Keratinocyte (primary cell): ENCODE measurements around the gene RGSL1. TPM values are rescaled to one million over a fixed set of nuclear protein-coding genes. Genes with fewer than 3 reads are reported as not detected.

Experiments
- DNase-seq: peaks from one replicate; pipeline ENCODE4 v3.0.0-alpha.2; 2011; ENCODE audit warnings: low read depth, missing footprints, low spot score
- FAIRE-seq: peaks from 2 replicates; lab custom pipeline; 2011; peaks lifted over from hg19 to GRCh38; lab: Jason Lieb, UNC
- H2AFZ ChIP-seq: 2 replicates; pipeline ENCODE4 v1.6.0; 2012; ENCODE audit warnings: low read length, control low read depth, inconsistent platforms; ENCODE audit not compliant: control insufficient read depth
- H3K27ac ChIP-seq: 2 replicates; pipeline ENCODE4 v1.5.1; 2011; ENCODE audit warnings: low read length; ENCODE audit not compliant: control insufficient read depth, insufficient read depth
- H3K27me3 ChIP-seq: 3 replicates; pipeline ENCODE4 v1.6.0; 2011; ENCODE audit warnings: low read length; ENCODE audit not compliant: control insufficient read depth, insufficient read depth; ENCODE audit errors: extremely low read depth
- H3K36me3 ChIP-seq, 2 experiments: 2 replicates in 1 of 2; 3 replicates in 1 of 2; pipeline ENCODE4 v1.5.1; 2011; ENCODE audit warnings: low read length in 2 of 2, mild to moderate bottlenecking in 1 of 2; ENCODE audit not compliant: control insufficient read depth in 2 of 2, insufficient read depth in 2 of 2; ENCODE audit errors: extremely low read depth in 1 of 2
- H3K4me1 ChIP-seq: 3 replicates; pipeline ENCODE4 v1.5.1; 2011; ENCODE audit warnings: low read length; ENCODE audit not compliant: control insufficient read depth, insufficient read depth; ENCODE audit errors: extremely low read depth
- H3K4me2 ChIP-seq: 3 replicates; pipeline ENCODE4 v1.6.0; 2011; ENCODE audit warnings: low read depth, low read length; ENCODE audit not compliant: control insufficient read depth, insufficient read depth; ENCODE audit errors: extremely low read depth
- H3K4me3 ChIP-seq, 3 experiments: fragments of 200-600 bp in 1 of 3; sonication (generic) in 1 of 3; 2 replicates in 2 of 3; 3 replicates in 1 of 3; pipeline ENCODE4 v1.5.1; 2011 to 2016; ENCODE audit warnings: low read length in 3 of 3, mild to moderate bottlenecking in 3 of 3, control low read depth in 2 of 3, inconsistent platforms in 1 of 3, low read depth in 1 of 3, mixed read lengths in 1 of 3, mixed run types in 1 of 3, moderate library complexity in 1 of 3; ENCODE audit not compliant: control insufficient read depth in 2 of 3, insufficient read depth in 2 of 3; ENCODE audit errors: extremely low read depth in 1 of 3
- H3K79me2 ChIP-seq: 2 replicates; pipeline ENCODE4 v1.6.0; 2012; ENCODE audit warnings: low read length; ENCODE audit not compliant: control insufficient read depth, insufficient read depth
- H3K9ac ChIP-seq: 3 replicates; pipeline ENCODE4 v1.6.0; 2011; ENCODE audit warnings: low read length; ENCODE audit not compliant: control insufficient read depth, insufficient read depth; ENCODE audit errors: extremely low read depth
- H3K9me1 ChIP-seq: 3 replicates; pipeline ENCODE4 v1.6.0; 2011; ENCODE audit warnings: low read length; ENCODE audit not compliant: control insufficient read depth, insufficient read depth; ENCODE audit errors: extremely low read depth
- H3K9me3 ChIP-seq: 2 replicates; pipeline ENCODE4 v1.5.1; 2012; ENCODE audit warnings: low read depth, low read length; ENCODE audit not compliant: control insufficient read depth
- H4K20me1 ChIP-seq: 3 replicates; pipeline ENCODE4 v1.6.0; 2011; ENCODE audit warnings: low read length; ENCODE audit not compliant: control insufficient read depth, insufficient read depth; ENCODE audit errors: extremely low read depth
- EZH2 ChIP-seq: IDR thresholded peaks from one replicate; pipeline ENCODE4 v1.6.1; 2012; ENCODE audit warnings: inconsistent platforms, mild to moderate bottlenecking, low read length, moderate library complexity
- dilution Hi-C: fragments of 300-500 bp; cut with MboI; formaldehyde crosslinking; loops from one replicate; pipeline ENCODE4 v1.7.0; 2020; ENCODE audit warnings: low sequenced_read_pairs; ENCODE audit not compliant: extremely low pct_ligation_motif_present
- polyA plus RNA-seq, 5 experiments: library from polyadenylated mRNA; depleted of rRNA in 3 of 5; stranded (reverse) in 3 of 5; stranded (forward) in 1 of 5; unstranded in 1 of 5; fragments of >200 nt; gene quantifications; 1 replicate in 1 of 5; 2 replicates in 3 of 5; 3 replicates in 1 of 5; pipeline versions ENCODE4 v1.2.1 to v1.2.3, GENCODE V29; 2011 to 2012; ENCODE audit warnings: missing spikeins in 2 of 5, low read depth in 1 of 5, low replicate concordance in 1 of 5
- TF ChIP-seq, protein P1 (sequence below), 3 experiments: IDR thresholded peaks in 1 of 3; conservative IDR thresholded peaks in 1 of 3; optimal IDR thresholded peaks in 1 of 3; 2 replicates in 2 of 3; 3 replicates in 1 of 3; pipeline versions ENCODE3 to v1.5.1; 2011; ENCODE audit warnings: low read length in 3 of 3, mild to moderate bottlenecking in 3 of 3, moderate library complexity in 2 of 3, control low read depth in 1 of 3, inconsistent platforms in 1 of 3; ENCODE audit not compliant: insufficient read depth in 2 of 3; ENCODE audit errors: extremely low read depth in 1 of 3

The RGSL1 gene
- polyA plus RNA-seq, 1 donor (not counting 4 experiments of a cell fraction or from before 2014, with no cell fraction given), result not detected

GRCh38 chr1:182447660-182448059 is 2.3 kb upstream of the RGSL1 start:
- Histone ChIP-seq H3K9ac (no peak overlapping the region), H3K4me3 (no peak overlapping the region), H3K79me2 (no peaks in the 10 kb centered on the region), H3K4me2 (no peak overlapping the region), H3K27me3 (no peaks in the 10 kb centered on the region), H3K9me3 (no peaks in the 10 kb centered on the region), H4K20me1 (no peaks in the 10 kb centered on the region), H3K36me3 (no peaks in the 10 kb centered on the region), H3K9me1 (no peaks in the 10 kb centered on the region), H3K27ac (no peak overlapping the region), H3K4me1 (no peaks in the 10 kb centered on the region), H2AFZ (no peak overlapping the region)
- dilution Hi-C loops, result loop anchor here (25.0 kb wide), 1 partner anchor 140 kb away; the partner anchor contains the start of gene RNASEL
- FAIRE-seq, result no peak
- TF ChIP-seq, protein P1, sequence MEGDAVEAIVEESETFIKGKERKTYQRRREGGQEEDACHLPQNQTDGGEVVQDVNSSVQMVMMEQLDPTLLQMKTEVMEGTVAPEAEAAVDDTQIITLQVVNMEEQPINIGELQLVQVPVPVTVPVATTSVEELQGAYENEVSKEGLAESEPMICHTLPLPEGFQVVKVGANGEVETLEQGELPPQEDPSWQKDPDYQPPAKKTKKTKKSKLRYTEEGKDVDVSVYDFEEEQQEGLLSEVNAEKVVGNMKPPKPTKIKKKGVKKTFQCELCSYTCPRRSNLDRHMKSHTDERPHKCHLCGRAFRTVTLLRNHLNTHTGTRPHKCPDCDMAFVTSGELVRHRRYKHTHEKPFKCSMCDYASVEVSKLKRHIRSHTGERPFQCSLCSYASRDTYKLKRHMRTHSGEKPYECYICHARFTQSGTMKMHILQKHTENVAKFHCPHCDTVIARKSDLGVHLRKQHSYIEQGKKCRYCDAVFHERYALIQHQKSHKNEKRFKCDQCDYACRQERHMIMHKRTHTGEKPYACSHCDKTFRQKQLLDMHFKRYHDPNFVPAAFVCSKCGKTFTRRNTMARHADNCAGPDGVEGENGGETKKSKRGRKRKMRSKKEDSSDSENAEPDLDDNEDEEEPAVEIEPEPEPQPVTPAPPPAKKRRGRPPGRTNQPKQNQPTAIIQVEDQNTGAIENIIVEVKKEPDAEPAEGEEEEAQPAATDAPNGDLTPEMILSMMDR (optimal IDR thresholded peaks at IDR 0.05 in 1 of 3, IDR thresholded peaks at IDR 0.05 in 1 of 3, conservative IDR thresholded peaks at IDR 0.05 in 1 of 3; ENCODE audit: extremely low read depth in 1 of 3, insufficient read depth in 2 of 3, low read length in 3 of 3), result no peak
- no peak for TF ChIP-seq EZH2
- DNase-seq, result no peak

GRCh38 chr1:182453631-182454030 is 3.7 kb downstream of the RGSL1 start:
- H3K4me2 ChIP-seq, result no peak overlapping the region
- no peak overlapping the region for H2AFZ ChIP-seq
- dilution Hi-C loops, result no loop called here
- H4K20me1 ChIP-seq, result no peaks in the 10 kb centered on the region
- DNase-seq, result no peak
- H3K27me3 ChIP-seq, result no peaks in the 10 kb centered on the region
- H3K9ac ChIP-seq, result no peak overlapping the region
- no peak for FAIRE-seq
- no peaks in the 10 kb centered on the region for H3K4me1 ChIP-seq
- H3K79me2 ChIP-seq, result no peaks in the 10 kb centered on the region
- H3K9me3 ChIP-seq, result no peaks in the 10 kb centered on the region
- H3K4me3 ChIP-seq, result no peak overlapping the region
- no peaks in the 10 kb centered on the region for H3K36me3 ChIP-seq
- TF ChIP-seq EZH2, result no peak
- TF ChIP-seq, protein P1 (optimal IDR thresholded peaks at IDR 0.05 in 1 of 3, IDR thresholded peaks at IDR 0.05 in 1 of 3, conservative IDR thresholded peaks at IDR 0.05 in 1 of 3; ENCODE audit: extremely low read depth in 1 of 3, insufficient read depth in 2 of 3, low read length in 3 of 3), result no peak
- no peaks in the 10 kb centered on the region for H3K9me1 ChIP-seq
- no peak overlapping the region for H3K27ac ChIP-seq
